Measurements from ENCODE around the gene ELOB.

The ELOB gene

GRCh38 chr16:2769100-2769529, 8.0 kb downstream of the ELOB start:
- in situ Hi-C loops (cut with MboI; ENCODE audit: low sequenced_read_pairs) = no loop called here

GRCh38 chr16:2768403-2769089, 8.5 kb downstream of the ELOB start:
- in situ Hi-C loops (cut with MboI; ENCODE audit: low sequenced_read_pairs) = no loop called here

GRCh38 chr16:2767891-2768290, 9.2 kb downstream of the ELOB start:
- in situ Hi-C loops (cut with MboI; ENCODE audit: low sequenced_read_pairs) = no loop called here

- in situ Hi-C loops (cut with MboI; ENCODE audit: low sequenced_read_pairs) = no loop called here
Observed at GRCh38 chr16:2767140-2767731, 9.8 kb downstream of the ELOB start.

- in situ Hi-C loops (cut with MboI; ENCODE audit: low sequenced_read_pairs) = no loop called here
Observed at GRCh38 chr16:2766430-2767139, 10.5 kb downstream of the ELOB start.

GRCh38 chr16:2765462-2766404, 11.3 kb downstream of the ELOB start:
- in situ Hi-C loops (cut with MboI; ENCODE audit: low sequenced_read_pairs) = no loop called here

GRCh38 chr16:2764718-2765117, 12.4 kb downstream of the ELOB start:
- in situ Hi-C loops (cut with MboI; ENCODE audit: low sequenced_read_pairs) = no loop called here

- in situ Hi-C loops (cut with MboI; ENCODE audit: low sequenced_read_pairs) = no loop called here
Observed at GRCh38 chr16:2763173-2763572, 13.9 kb downstream of the ELOB start.

GRCh38 chr16:2762711-2763110, 14.4 kb downstream of the ELOB start:
- in situ Hi-C loops (cut with MboI; ENCODE audit: low sequenced_read_pairs) = no loop called here

- in situ Hi-C loops (cut with MboI; ENCODE audit: low sequenced_read_pairs) = no loop called here
Observed at GRCh38 chr16:2761886-2762583, 15.0 kb downstream of the ELOB start.

GRCh38 chr16:2761472-2761871, 15.6 kb downstream of the ELOB start:
- in situ Hi-C loops (cut with MboI; ENCODE audit: low sequenced_read_pairs) = no loop called here

- in situ Hi-C loops (cut with MboI; ENCODE audit: low sequenced_read_pairs) = no loop called here
Observed at GRCh38 chr16:2757344-2757743, 19.7 kb downstream of the ELOB start.

- in situ Hi-C loops (cut with MboI; ENCODE audit: low sequenced_read_pairs) = no loop called here
Observed at GRCh38 chr16:2756288-2757015, 20.6 kb downstream of the ELOB start.

GRCh38 chr16:2755158-2755557, 21.9 kb downstream of the ELOB start:
- in situ Hi-C loops (cut with MboI; ENCODE audit: low sequenced_read_pairs) = no loop called here

GRCh38 chr16:2753733-2754020, 23.4 kb downstream of the ELOB start:
- in situ Hi-C loops (cut with MboI; ENCODE audit: low sequenced_read_pairs) = no loop called here

- in situ Hi-C loops (cut with MboI; ENCODE audit: low sequenced_read_pairs) = no loop called here
Observed at GRCh38 chr16:2752850-2753732, 24.0 kb downstream of the ELOB start.

- in situ Hi-C loops (cut with MboI; ENCODE audit: low sequenced_read_pairs) = no loop called here
Observed at GRCh38 chr16:2752035-2752849, 24.8 kb downstream of the ELOB start, which contains the start of gene SRRM2. Gene SRRM2, plus strand, starts transcription at chr16:2752638. Its CDS starts 3,727 bp downstream, at chr16:2756365.

GRCh38 chr16:2751577-2752034, 25.5 kb downstream of the ELOB start:
- in situ Hi-C loops (cut with MboI; ENCODE audit: low sequenced_read_pairs) = no loop called here
